Activated CD4-positive, alpha-beta T cell treated with anti-CD3 and anti-CD28 coated beads for 1 hour (primary cell): ENCODE measurements around the gene SELENOS.

Experiments
- DNase-seq: peaks from one replicate; pipeline ENCODE4 v3.0.0-alpha.2; 2020

Gene SELENOS, protein sequence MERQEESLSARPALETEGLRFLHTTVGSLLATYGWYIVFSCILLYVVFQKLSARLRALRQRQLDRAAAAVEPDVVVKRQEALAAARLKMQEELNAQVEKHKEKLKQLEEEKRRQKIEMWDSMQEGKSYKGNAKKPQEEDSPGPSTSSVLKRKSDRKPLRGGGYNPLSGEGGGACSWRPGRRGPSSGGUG

DNA sequence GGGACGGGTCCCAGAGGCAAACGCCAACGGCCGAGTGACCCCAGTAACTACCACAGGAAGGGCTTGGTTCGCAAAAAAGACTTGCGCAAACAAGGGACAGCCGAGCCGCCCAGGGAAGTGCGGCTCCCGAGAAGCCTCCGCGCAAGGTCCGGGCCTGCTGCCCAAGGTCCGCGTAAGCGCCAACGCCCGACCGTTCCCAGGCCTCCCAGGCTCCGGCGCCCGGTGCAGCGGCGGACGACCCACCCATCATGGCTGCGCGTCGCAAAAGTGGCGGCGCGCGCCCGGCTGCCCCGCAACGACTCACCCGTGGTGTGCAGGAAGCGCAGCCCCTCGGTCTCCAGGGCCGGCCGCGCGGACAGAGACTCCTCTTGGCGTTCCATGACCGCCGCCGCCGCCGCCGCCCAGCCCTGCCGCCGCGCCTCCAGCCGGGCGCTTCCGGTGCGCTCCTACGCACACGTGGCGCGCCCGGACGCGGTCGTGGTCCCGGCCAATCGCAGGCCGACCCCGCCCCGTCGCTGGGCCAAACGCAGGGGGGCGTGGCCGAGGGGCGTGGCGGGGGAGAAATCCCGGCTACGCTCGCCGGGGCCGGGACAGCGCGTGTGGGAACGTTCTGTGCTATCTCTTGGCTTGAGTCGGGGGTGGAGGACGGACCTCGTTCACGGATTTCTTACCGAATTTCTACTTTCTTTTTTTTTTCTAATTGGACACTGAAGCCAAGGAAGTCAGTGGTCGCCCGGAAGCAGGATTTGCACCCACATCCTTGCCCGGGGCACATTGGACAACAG, at the start of gene SELENOS:
TSS of gene SELENOS (minus strand) at position 448 of the 785 bp plus-strand sequence. CDS start at position 380, 68 bp downstream.
- peak; percentile 78 for DNase-seq

DNA sequence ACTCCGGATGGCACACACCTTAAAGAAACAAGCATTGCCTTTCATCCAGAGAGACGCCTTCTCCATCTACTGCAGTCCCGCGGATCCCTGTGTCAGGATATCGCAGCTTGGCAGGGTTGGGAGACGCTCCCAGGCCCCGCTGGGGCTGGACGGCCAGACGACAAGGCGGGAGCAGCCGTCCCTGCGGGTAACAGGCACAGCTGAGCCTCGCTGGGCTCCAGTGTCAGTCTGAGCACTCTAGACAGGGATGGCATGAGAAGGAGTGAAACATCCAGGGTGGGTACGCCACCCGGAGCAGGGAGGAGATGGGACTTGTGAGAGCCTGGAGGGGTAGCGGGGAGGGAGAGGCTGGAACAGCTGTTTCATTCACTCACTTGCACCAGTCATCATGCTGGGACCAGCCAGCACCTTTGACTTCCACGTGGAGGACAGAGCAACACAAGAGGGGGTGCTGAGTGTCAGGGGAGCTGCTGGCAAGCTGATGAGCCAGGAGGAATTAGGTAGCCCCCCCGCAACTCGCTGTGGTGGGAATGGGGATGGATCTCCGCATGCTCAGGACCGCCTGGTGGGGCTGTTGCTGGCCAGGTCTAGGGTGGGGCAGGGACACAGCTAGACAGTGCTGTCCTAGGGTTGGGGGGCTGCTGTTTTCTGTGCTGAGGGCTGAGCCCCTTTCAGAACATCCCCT, 49.3 kb upstream of the SELENOS start:
- DNase-seq, result no peak

DNA sequence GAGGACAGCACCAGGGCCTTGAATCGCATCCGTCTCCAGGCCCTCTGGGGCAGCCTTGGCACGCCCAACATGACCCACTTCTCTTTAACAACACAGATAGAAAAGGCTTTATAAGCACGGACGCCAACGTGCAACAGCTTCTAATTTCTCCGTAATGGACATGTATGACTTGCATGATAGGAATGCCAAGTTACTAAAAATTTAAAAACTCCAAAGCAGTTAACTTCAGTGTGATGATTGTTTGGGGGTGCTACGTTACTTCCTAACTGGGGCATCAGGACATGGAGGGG, 48.7 kb upstream of the SELENOS start:
- DNase-seq, result no peak

DNA sequence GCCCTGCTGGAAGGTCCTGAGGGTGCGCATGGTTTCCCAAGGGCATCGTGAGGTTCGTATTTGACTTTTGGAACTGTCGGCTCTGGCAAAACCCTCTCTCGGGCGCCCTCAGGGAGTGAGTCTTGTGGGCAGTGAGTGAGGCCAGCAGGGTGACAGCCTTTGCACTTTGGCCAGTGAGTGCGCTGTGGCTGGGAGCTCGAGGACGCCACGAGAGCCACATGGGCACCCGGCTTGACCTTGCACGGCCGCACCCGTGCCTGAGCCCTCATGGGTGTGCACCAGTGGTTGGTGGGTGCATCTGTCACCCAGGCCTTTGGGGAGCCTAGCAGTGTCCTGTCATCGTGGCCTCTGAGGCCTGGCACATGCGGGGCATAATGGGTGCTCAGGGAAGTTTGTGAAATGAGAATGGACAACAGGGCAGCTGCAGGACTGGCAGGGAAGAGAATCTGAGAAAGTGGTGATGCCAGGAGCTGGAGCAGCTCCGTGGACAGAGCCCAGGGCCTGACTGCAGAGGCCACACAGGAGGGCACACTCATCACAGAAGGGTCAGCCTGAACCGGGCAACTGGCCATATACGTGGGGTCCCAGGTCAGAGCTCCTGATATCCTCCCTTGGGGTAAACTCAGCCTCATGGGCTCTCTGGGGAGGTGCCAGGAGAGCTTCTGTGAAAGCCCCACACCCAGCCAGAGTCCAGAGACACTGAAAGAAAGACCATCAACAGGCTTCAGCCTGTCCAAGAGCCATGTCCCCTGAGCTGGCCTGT, 48.2 kb upstream of the SELENOS start:
- no peak for DNase-seq

DNA sequence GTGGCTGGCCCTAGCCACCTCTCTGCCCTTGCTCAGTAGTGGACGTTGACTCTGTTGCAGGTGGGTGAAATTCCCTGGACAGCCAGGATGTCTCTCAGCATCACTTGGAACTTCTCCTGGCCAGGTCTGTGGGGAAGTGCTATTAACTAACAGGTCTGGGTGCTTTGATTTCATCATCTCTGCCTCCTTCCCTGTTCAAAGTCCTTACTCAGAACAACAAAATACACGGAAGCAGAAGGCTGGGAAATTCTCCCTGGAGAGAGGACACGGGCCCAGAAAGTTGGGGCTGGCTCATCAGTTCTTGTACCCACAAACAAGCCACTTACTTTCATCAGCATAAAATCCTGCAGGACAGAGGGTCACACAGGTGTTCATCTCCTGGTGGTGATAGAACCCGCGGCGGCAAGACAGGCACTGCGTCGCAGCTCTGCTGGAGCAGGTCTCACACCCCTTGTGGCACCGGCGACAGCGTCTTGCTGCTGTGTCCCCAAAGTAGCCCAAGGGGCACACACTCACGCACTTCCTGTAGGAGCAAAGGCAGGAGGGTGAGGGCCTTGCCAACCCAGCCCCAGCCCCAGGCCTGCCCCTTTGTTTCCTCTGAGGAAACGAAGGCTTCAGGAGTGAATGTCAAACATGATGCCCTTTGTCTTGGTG, 47.4 kb upstream of the SELENOS start:
- no peak for DNase-seq

DNA sequence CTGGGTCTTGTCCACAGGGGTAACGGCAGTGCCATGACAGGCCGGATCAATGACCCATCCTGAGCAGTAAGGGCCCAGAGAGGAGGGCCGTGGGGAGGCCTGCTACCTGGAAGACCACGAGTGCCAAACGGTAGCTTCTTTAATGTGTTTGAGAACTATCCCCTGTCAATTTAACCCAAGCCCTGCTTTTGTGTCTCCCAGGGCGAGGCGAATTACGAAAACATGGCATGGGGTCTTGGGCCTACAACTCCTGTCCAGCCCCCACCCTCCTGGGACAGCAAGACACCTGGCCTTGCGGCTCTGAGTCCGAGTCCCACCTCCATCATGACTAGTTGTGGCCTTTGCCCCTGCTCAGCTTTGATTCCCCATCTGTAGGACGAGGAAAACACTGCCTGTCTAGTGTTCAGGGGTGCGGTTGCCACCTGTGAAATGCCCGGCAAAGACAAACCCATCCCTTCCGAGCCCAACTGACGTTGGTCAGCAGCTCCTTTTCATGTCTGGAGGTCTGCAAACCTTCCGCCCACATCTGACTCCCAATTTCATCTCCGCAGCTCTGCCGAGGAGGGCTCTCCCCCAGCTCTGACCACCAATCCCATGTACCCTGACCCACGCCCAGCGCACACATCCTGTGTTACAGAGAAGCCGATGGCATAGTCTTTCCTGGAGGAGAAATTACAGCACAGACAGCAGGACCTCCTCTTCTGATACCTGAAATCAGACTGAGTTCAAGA, 46.7 kb upstream of the SELENOS start:
- no peak for DNase-seq

DNA sequence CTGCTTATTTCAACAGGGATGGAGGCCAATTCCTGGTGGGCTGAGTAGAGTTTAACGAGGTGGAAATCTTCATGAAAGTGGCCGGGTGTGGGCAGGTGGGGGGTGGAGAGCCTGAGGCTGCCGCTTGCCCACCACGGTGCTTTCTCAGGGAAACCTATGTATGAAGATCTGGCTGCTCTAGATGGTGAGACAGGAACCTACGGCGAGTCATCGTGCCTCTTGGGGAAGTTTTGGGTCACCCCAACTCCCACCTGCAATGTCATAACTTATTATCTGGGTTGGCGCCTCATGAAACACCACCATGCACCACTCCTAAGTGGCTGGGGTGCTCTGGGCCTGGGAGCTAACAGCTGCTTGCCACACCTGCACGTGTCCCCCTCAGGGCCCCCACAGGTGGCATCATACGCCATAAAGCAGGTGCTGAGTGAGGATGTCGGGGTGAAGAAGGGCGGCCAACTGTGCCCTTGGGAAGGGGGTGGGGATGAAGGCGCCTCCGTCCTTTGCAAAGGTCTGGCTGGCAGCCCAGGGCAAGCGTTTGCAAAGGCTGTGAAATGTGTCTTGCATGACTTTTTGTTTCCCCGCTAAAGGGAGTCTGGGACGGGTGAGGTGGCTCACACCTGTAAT, 45.7 kb upstream of the SELENOS start:
- DNase-seq, result no peak

DNA sequence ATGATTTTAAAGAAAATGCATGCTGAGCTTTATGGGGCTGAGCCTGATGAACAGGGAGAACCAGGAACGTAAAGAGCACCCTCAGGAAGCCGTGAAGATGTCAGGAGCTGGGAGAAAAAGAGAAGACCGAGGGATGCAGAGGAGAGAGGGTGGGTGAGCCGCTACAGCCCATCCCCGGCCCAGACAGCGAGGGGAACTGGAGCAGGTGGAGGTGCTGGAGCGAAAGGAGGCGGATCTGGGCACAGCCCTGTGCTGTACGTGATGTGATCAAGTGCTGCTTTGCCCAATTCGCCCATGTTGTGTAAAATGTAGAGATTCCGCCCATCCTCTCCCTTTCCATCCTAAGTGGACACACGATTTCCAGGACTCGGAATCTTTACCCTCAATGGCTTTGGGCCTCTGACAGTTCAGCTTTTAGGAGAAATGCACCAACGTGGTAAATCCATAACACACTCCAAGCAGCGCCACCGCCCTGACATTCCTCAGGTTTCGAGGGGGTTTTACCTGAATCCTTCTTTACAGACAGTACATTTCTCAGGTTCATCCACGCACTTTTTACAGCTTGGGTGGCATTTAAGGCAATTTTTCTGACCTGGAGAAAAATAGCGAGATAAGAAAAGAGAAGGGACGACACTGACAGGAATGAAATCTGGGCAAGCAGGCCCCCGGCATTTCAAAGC, 44.9 kb upstream of the SELENOS start:
- no peak for DNase-seq

DNA sequence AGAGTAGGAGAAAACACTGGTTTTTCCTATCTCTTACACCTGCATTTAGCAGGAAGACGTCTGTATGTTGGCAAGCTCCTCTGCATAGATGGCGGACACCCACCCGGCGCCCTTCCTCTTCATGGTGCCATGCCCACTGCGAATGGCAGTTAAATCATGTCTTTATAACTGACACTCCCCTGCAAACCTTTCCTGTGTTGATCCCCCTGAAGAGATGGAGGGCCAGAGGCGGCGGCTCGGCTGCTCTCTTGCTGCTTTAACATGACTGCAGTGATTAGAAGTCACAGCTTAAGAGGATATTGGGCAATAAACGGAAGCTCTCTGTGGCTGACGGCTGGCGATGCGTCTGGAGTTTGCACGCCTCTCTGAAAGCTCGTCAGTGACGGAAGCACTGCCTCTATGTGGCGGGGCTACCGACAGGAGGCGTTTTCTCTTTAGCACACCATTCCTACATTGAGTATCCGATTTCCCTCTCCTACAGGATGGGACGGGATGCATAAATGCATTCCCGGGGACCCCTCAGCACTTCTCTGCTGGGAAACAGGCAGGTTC, 43.3 kb upstream of the SELENOS start:
- DNase-seq, result peak; percentile 22

DNA sequence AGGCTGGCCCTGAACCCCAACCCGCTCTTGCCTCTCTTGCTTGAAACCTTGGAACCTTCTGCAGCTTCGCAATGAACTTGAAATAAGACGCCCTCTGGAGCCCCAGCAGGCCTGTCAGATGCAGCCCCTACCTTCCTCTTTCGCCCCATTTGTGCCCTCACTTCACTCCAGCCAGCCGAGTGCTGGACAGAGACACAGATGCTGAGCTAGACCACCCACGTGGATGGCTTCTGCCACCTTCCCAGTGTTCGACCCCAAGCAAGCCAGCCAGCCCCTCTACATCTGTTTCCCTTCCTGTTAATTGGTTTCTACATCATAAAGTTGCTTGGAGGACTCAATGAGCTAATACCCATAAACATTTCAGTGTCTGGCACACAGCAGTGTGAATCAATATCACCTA, 41.6 kb upstream of the SELENOS start:
- DNase-seq, result no peak

DNA sequence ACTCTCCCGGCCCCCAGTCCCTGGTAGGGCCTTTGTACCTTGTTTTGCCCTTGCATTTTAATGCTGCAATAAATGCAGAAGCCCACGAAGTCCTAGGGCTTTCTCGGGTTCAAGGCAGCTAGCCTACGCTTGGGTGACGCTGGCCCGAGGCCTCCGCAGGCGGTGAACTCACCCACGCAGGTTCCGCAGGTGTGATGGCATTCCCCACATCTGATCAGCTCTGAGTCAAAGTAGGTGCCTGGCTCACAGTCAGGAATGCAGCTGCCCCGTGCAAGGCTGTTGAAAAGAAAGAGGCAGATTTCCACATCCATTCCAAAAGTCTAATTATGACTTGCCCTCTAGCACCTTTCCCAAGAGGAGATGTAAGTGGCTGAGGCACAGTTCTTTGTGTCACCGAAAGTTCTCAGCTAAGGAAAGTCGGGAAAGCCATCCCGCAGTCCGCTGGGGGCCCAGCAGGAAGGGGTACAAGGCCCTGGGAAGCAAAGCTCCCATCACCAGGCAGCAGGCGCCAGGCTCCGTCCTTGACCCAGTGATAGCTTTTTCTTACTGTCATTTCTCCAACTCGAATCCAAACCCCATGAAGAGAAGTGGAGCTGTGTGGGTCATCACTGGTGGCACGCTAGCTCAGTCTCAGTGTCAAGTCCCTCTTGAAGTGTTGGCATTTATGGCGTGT, 41.0 kb upstream of the SELENOS start:
- DNase-seq, result no peak

DNA sequence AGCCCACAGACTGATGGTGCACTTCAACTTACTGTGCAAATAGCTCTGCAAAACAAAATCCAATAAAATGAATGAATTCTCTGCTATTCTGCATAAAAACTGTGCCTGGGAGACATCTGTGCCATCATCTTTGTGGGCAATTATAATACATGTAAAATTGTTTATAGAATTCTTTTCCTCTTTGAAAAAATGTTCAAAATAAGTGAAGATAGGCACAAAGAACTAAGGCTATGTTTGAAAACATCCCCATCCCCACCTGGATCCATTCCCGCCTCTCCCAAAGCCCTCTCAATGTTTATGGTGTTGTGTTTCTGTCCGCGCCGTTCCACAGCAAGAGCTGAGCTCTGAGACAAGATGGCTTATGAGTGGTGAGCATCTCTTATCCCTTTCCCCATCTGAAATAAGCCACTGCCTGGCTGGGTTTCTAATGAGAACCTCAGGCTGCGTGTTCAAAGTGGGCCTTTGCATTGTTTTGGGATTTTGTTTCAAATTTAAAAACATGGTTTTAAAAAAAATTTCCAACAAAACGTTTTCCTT, 40.1 kb upstream of the SELENOS start:
- no peak for DNase-seq

DNA sequence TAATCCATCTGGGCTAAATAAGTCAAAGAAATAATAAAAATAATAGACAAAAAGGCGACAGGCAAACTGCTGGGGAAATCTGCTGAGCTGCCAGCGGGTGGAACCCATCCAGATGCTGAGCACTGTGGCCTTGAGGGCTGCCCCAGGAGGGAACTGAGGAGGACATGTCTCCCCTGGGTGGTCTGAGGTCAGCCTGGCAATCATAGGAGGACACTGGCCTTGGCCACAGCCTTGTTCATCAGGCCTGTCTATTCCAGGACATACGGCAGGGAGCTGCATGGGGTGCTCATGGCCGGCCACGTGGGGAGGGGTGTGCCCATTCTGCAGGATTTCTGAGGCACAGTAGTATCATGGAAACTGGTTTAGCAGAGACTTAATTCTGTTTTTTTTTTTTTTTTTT, 39.2 kb upstream of the SELENOS start:
- no peak for DNase-seq

DNA sequence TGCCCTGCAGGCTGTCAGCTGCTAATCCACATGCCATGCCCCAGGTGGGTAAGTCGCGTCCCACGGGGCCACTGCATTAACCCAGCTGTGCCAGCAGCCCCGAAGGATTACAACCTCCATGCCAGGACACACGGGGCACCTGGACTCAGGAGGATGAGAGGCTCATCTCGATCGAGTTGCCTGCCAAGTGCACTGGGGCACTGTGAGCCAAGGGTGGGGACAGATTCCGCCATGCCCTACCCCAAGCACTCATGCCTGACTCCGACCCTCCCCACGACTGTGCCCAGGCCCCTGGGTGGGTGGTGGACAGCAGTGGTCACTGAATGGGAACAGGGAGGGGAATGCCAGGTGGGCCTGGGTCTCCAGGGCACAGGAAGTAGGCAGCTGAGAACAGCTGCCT, 38.5 kb upstream of the SELENOS start:
- DNase-seq, result no peak

DNA sequence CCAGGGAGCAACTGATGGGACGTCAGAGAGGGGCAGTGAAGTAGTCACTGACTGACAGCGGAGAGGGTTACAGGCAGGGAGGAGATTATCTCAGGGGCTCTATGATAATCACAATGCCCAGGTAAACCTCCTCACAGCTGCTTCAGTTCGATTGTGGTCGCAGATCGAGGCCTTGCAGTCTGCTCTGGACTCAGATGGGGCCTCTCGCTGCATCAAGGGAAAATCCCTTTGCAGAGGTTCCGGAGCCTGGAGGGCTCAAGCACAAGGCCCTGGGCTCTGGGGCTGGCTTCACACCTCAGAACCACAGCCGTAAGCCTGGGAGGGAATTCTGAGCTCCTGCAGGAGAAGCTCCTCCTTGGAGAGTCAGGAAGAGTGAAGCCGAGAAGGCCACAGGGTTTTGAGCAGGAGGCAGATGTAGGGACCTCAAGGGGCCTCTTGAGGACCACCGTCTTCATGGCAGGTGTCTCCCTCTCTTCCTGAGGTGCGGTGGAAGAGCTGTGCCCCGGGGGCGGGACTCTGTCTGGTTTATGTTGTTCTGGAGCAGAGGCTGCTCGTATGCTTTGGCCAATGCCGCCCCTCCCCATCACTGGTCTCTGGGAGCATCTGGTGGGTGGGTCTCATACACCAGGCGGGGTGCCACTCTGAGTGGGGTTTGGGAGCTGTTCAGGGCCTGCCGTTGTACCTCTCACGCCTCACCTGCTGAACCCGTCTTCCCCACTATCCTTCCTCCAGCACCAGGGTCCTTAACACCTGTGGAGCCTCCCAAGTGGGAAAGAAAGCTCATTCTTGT, 37.2 kb upstream of the SELENOS start:
- no peak for DNase-seq

DNA sequence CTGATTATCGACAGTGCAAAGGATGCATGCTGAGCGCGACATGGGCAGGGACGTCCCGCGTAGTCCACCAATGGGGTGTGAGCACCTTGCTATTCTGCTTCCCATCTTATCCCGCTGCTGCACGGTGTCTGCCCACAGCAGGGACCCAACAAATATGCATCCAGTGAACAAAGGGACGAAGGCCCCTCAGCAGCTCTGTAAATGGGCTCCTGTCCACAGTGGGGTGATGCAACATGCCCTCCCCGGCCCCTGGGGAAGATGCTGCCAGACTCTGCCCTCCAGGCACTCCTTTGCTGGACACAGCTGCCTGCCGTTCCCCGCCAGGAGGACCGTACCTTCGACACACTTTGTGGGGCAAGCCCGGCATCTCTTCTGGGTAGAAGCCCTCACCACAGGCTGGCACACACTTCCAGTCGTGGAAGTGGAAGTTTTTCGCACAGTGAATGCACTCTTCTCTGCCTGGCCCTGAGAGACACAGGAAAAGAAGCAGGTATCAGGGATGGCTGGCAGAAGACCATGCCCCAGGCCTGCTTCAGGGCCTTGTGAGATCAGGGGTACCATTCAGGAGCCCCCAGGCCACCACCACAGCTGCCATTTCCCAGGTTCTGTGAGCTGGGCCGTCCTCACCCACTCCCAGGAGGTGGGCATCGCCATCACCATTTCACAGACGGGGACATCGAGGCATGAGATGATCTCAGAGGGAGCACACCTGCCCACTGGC, 35.9 kb upstream of the SELENOS start:
- no peak for DNase-seq

DNA sequence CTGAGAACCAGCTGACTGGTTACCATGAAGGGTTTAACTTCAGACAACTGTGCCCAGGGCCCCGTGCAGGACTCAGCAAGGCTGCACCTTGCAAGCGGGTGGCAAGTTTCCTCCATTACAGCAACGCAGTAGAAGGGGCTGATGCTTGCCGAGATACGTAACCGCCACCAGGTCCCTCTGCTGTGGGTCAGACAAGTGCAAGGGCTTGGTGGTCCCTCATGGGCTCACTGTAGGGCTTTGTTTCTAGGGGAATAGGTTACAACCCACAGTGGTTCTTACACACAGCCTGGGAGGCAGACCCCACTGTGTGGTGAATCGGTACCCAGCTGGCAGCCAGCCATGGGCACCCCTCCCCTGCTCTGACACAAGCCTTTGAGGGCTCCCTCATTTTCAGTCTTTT, 33.2 kb upstream of the SELENOS start:
- no peak for DNase-seq

DNA sequence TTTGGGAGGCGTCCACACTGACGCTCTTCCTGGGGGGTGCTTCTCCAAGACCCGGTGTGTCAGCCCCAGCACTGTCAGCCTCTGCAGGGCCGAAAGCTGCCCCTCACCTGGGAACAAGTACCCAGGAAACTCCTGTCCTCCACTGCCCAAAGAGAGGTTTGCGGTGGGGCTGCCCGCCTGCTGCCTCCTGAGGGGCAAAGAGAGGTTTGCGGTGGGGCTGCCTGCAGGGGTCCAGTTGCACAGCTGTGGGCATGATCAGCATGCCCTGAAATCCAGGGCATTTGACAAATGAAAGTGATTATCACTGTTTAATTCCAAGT, 32.8 kb upstream of the SELENOS start:
- no peak for DNase-seq
